ENCODE data around the gene LHPP.

GRCh38 chr10:124653311-124653710 is 191.7 kb downstream of the LHPP start:
- TF ChIP-seq CTCF (tag by site-specific recombination; IDR thresholded peaks at IDR 0.05) = no peak
- TF ChIP-seq SP2 (tag by site-specific recombination; IDR thresholded peaks at IDR 0.05) = no peak
- no peak for TF ChIP-seq REST (tag by site-specific recombination; IDR thresholded peaks at IDR 0.05)
